Measurements from ENCODE around the gene STX1A. TPM values are rescaled to one million over a fixed set of nuclear protein-coding genes. Genes with fewer than 3 reads are reported as not detected.
"Not testable (repeated sequence)": the region's sequence is repeated elsewhere in the genome, so short reads cannot be mapped to it uniquely, and the experiment has no call there.

The STX1A gene
- total RNA-seq, 1 donor from 2014 or later = 119 TPM

- DNase-seq = no peak
- TF ChIP-seq CTCF (IDR thresholded peaks at IDR 0.05; ENCODE audit: partially characterized antibody, unreplicated experiment) = no peak
- Mint-ChIP-seq H3K36me3 (ENCODE audit: unreplicated experiment) (peaks cover 4% of the 10 kb centered on the region), H3K27me3 (ENCODE audit: unreplicated experiment) (peaks cover 3% of the 10 kb centered on the region), H3K4me3 (ENCODE audit: unreplicated experiment) (no peak overlapping the region), H3K9me3 (ENCODE audit: unreplicated experiment) (peaks cover 10% of the 10 kb centered on the region), H3K27ac (ENCODE audit: unreplicated experiment) (no peak overlapping the region), H3K4me1 (ENCODE audit: low read depth, unreplicated experiment) (peaks cover 13% of the 10 kb centered on the region)
These were observed 39.0 kb downstream of the STX1A start for GRCh38 chr7:73680501-73680900.

GRCh38 chr7:73679709-73680108, 39.8 kb downstream of the STX1A start:
- H3K4me1 Mint-ChIP-seq (ENCODE audit: low read depth, unreplicated experiment) = peaks cover 13% of the 10 kb centered on the region
- no peak overlapping the region for H3K4me3 Mint-ChIP-seq (ENCODE audit: unreplicated experiment)
- DNase-seq = no peak
- H3K36me3 Mint-ChIP-seq (ENCODE audit: unreplicated experiment) = peaks cover 4% of the 10 kb centered on the region
- peaks cover 3% of the 10 kb centered on the region for H3K27me3 Mint-ChIP-seq (ENCODE audit: unreplicated experiment)
- no peak overlapping the region for H3K27ac Mint-ChIP-seq (ENCODE audit: unreplicated experiment)
- peaks cover 10% of the 10 kb centered on the region for H3K9me3 Mint-ChIP-seq (ENCODE audit: unreplicated experiment)
- no peak for TF ChIP-seq CTCF (IDR thresholded peaks at IDR 0.05; ENCODE audit: partially characterized antibody, unreplicated experiment)

GRCh38 chr7:73678862-73679261, 40.6 kb downstream of the STX1A start:
- no peak for DNase-seq
- peaks cover 7% of the 10 kb centered on the region for H3K9me3 Mint-ChIP-seq (ENCODE audit: unreplicated experiment)
- peaks cover 3% of the 10 kb centered on the region for H3K27me3 Mint-ChIP-seq (ENCODE audit: unreplicated experiment)
- H3K36me3 Mint-ChIP-seq (ENCODE audit: unreplicated experiment) = peaks cover 4% of the 10 kb centered on the region
- H3K27ac Mint-ChIP-seq (ENCODE audit: unreplicated experiment) = no peak overlapping the region
- no peak overlapping the region for H3K4me3 Mint-ChIP-seq (ENCODE audit: unreplicated experiment)
- peaks cover 11% of the 10 kb centered on the region for H3K4me1 Mint-ChIP-seq (ENCODE audit: low read depth, unreplicated experiment)
- TF ChIP-seq CTCF (IDR thresholded peaks at IDR 0.05; ENCODE audit: partially characterized antibody, unreplicated experiment) = no peak

- H3K27ac Mint-ChIP-seq (ENCODE audit: unreplicated experiment); H3K27me3 Mint-ChIP-seq (ENCODE audit: unreplicated experiment); H3K4me1 Mint-ChIP-seq (ENCODE audit: low read depth, unreplicated experiment); H3K9me3 Mint-ChIP-seq (ENCODE audit: unreplicated experiment); H3K36me3 Mint-ChIP-seq (ENCODE audit: unreplicated experiment); DNase-seq; H3K4me3 Mint-ChIP-seq (ENCODE audit: unreplicated experiment): not testable (repeated sequence)
These were observed 43.4 kb downstream of the STX1A start for GRCh38 chr7:73676062-73676461.

- Mint-ChIP-seq H3K4me1 (ENCODE audit: low read depth, unreplicated experiment) (no peaks in the 10 kb centered on the region), H3K9me3 (ENCODE audit: unreplicated experiment) (no peaks in the 10 kb centered on the region), H3K36me3 (ENCODE audit: unreplicated experiment) (peaks cover 4% of the 10 kb centered on the region), H3K27ac (ENCODE audit: unreplicated experiment) (no peak overlapping the region), H3K4me3 (ENCODE audit: unreplicated experiment) (no peak overlapping the region), H3K27me3 (ENCODE audit: unreplicated experiment) (peaks cover 7% of the 10 kb centered on the region)
- DNase-seq = no peak
- TF ChIP-seq CTCF (IDR thresholded peaks at IDR 0.05; ENCODE audit: partially characterized antibody, unreplicated experiment) = no peak
These were observed 44.9 kb downstream of the STX1A start for GRCh38 chr7:73674468-73675124.
